SK-N-SH (cell line): ENCODE measurements around the gene STT3A. TPM values are rescaled to one million over a fixed set of nuclear protein-coding genes. Genes with fewer than 3 reads are reported as not detected.

Experiments used
- CTCF ChIA-PET: fragments of 300-600, 350-600 bp; formaldehyde crosslinking; extraction: SDS; loops from one replicate; lab custom pipeline; 2021; lab: Yijun Ruan, JAX
- POLR2A ChIA-PET: fragments of 350-600 bp; sonication (Branson Sonifier 250); formaldehyde crosslinking; extraction: SDS; loops from one replicate; lab custom pipeline; 2020; ENCODE audit warnings: antibody characterized with exemption, inconsistent platforms; lab: Yijun Ruan, JAX
- DNase-seq: peaks from one replicate; pipeline ENCODE4 v3.0.0; 2012
- H2AFZ ChIP-seq: fragments of 200-600 bp; sonication (generic); 2 replicates; pipeline ENCODE4 v1.8.1; 2016; ENCODE audit warnings: antibody characterized with exemption, mild to moderate bottlenecking, low read depth
- H3F3A ChIP-seq: fragments of 200-600 bp; sonication (generic); replicated peaks from 2 replicates; pipeline ENCODE3; 2016; ENCODE audit warnings: antibody characterized with exemption, mild to moderate bottlenecking; ENCODE audit not compliant: insufficient read depth
- H3K27ac ChIP-seq, 2 experiments: fragments of 200-500 bp in 1 of 2; fragments of 200-600 bp in 1 of 2; sonication (Bioruptor generic) in 1 of 2; sonication (generic), shearing (Covaris generic) in 1 of 2; 2 replicates each; pipeline versions ENCODE4 v1.5.1 to v1.6.1; 2014 to 2016; ENCODE audit warnings: low read depth in 2 of 2, inconsistent platforms in 1 of 2, low read length in 1 of 2, mild to moderate bottlenecking in 1 of 2, mixed read lengths in 1 of 2
- H3K27me3 ChIP-seq: fragments of 200-600 bp; sonication (generic), shearing (Covaris generic); 2 replicates; pipeline ENCODE4 v1.6.1; 2016; ENCODE audit warnings: mixed run types; ENCODE audit not compliant: insufficient read depth
- H3K36me3 ChIP-seq, 2 experiments: fragments of 200-500 bp in 1 of 2; fragments of 200-600 bp in 1 of 2; sonication (Bioruptor generic) in 1 of 2; sonication (generic) in 1 of 2; replicated peaks in 1 of 2; 2 replicates each; pipeline versions ENCODE3 to v1.5.1; 2014 to 2016; ENCODE audit warnings: low read length in 1 of 2, mild to moderate bottlenecking in 1 of 2; ENCODE audit not compliant: insufficient read depth in 2 of 2, control insufficient read depth in 1 of 2
- H3K4me1 ChIP-seq, 2 experiments: fragments of 200-500 bp in 1 of 2; fragments of 200-600 bp in 1 of 2; sonication (Bioruptor generic) in 1 of 2; sonication (generic), shearing (Covaris generic) in 1 of 2; 2 replicates each; pipeline versions ENCODE4 v1.5.1 to v1.6.1; 2014 to 2016; ENCODE audit warnings: low read depth in 1 of 2, low read length in 1 of 2, mixed run types in 1 of 2; ENCODE audit not compliant: insufficient read depth in 2 of 2, control insufficient read depth in 1 of 2
- H3K4me2 ChIP-seq: fragments of 200-600 bp; sonication (generic), shearing (Covaris generic); 2 replicates; pipeline ENCODE4 v1.6.1; 2017; ENCODE audit warnings: mixed run types
- H3K4me3 ChIP-seq, 2 experiments: fragments of 200-500 bp in 1 of 2; fragments of 200-600 bp in 1 of 2; sonication (Bioruptor generic) in 1 of 2; sonication (generic), shearing (Covaris generic) in 1 of 2; 2 replicates each; pipeline versions ENCODE4 v1.5.1 to v1.8.1; 2014 to 2016; ENCODE audit warnings: low read depth in 2 of 2, inconsistent platforms in 1 of 2, low read length in 1 of 2, mild to moderate bottlenecking in 1 of 2, mixed read lengths in 1 of 2, moderate library complexity in 1 of 2
- H3K79me2 ChIP-seq: fragments of 200-600 bp; sonication (generic); 2 replicates; pipeline ENCODE4 v1.8.1; 2017; ENCODE audit warnings: mild to moderate bottlenecking; ENCODE audit not compliant: insufficient read depth
- H3K9ac ChIP-seq: fragments of 200-600 bp; sonication (generic); 2 replicates; pipeline ENCODE4 v1.6.1; 2017; ENCODE audit warnings: mixed run types
- H3K9me2 ChIP-seq: fragments of 200-600 bp; sonication (generic); 2 replicates; pipeline ENCODE4 v1.6.1; 2017; ENCODE audit warnings: mixed run types
- H3K9me3 ChIP-seq: fragments of 200-600 bp; sonication (generic); 2 replicates; pipeline ENCODE4 v1.6.1; 2017; ENCODE audit warnings: mixed run types, mild to moderate bottlenecking, moderate library complexity
- H4K20me1 ChIP-seq: fragments of 200-600 bp; sonication (generic); 2 replicates; pipeline ENCODE4 v1.6.1; 2017; ENCODE audit warnings: mild to moderate bottlenecking, mixed run types; ENCODE audit not compliant: insufficient read depth
- CHD2 ChIP-seq: fragments of 150-350 bp; IDR thresholded peaks from 2 replicates; pipeline ENCODE4 v1.6.1; 2018; ENCODE audit warnings: low read length; ENCODE audit not compliant: partially characterized antibody
- ELF1 ChIP-seq: IDR thresholded peaks from 2 replicates; pipeline ENCODE4 v1.4.0; 2012
- EP300 ChIP-seq, 2 experiments: IDR thresholded peaks; 2 replicates each; pipeline versions ENCODE4 v1.4.0 to v1.6.1; 2012; ENCODE audit warnings: borderline replicate concordance in 1 of 2, low read depth in 1 of 2, low read length in 1 of 2
- EZH2phosphoT487 ChIP-seq: fragments of 200-600 bp; sonication (generic); IDR thresholded peaks from 2 replicates; pipeline ENCODE4 v1.6.1; 2017; ENCODE audit warnings: low read depth, mixed run types, mild to moderate bottlenecking, antibody characterized with exemption, moderate library complexity, borderline replicate concordance
- FOSL2 ChIP-seq: IDR thresholded peaks from 2 replicates; pipeline ENCODE4 v1.4.0; 2012; ENCODE audit warnings: low read depth, mild to moderate bottlenecking, moderate library complexity, borderline replicate concordance
- GABPA ChIP-seq: IDR thresholded peaks from 2 replicates; pipeline ENCODE4 v1.4.0; 2012; ENCODE audit warnings: low read depth, mild to moderate bottlenecking
- IRF3 ChIP-seq: fragments of 150-350 bp; IDR thresholded peaks from 2 replicates; pipeline ENCODE4 v1.6.1; 2016; ENCODE audit warnings: mild to moderate bottlenecking, low read depth, low read length
- JUND ChIP-seq: IDR thresholded peaks from 2 replicates; pipeline ENCODE4 v1.4.0; 2012
- MAX ChIP-seq: IDR thresholded peaks from 2 replicates; pipeline ENCODE4 v1.4.0; 2012; ENCODE audit warnings: low read depth
- MEF2A ChIP-seq: IDR thresholded peaks from 2 replicates; pipeline ENCODE4 v1.4.0; 2012; ENCODE audit warnings: low read depth, borderline replicate concordance
- NRF1 ChIP-seq: IDR thresholded peaks from 2 replicates; pipeline ENCODE4 v1.6.1; 2012; ENCODE audit warnings: low read depth, mild to moderate bottlenecking, low read length
- PBX3 ChIP-seq: IDR thresholded peaks from 2 replicates; pipeline ENCODE4; 2012
- REST ChIP-seq: IDR thresholded peaks from 2 replicates; pipeline ENCODE4 v1.6.1; 2012; ENCODE audit warnings: mild to moderate bottlenecking, low read depth, low read length, moderate library complexity
- SIN3A ChIP-seq: IDR thresholded peaks from 2 replicates; pipeline ENCODE4 v1.6.1; 2012; ENCODE audit warnings: low read depth, mild to moderate bottlenecking, low read length, moderate library complexity, borderline replicate concordance
- WGBS: methylation state at CpG from one replicate; pipeline ENCODE4 v1.1.6; 2017; ENCODE audit warnings: low lambda C conversion rate; 5-methylcytosine and 5-hydroxymethylcytosine counted together
- polyA plus RNA-seq, 3 experiments: library from polyadenylated mRNA; depleted of rRNA; stranded (reverse); fragments of >200 nt; gene quantifications; 2 replicates each; pipeline ENCODE4 v1.2.3, GENCODE V29; 2012

Gene STT3A
- polyA plus RNA-seq, 1 of the 3 experiments (the other 2 are of a cell fraction): 101 TPM

GRCh38 chr11:125623064-125623463, 30.4 kb downstream of the STT3A start:
- DNase-seq: no peak
- H3K4me2 ChIP-seq: no peak overlapping the region
- peaks cover 24% of the 10 kb centered on the region for H3K79me2 ChIP-seq
- no peak overlapping the region for H2AFZ ChIP-seq
- ChIA-PET CTCF (interaction anchor here (1.1 kb wide), 1 partner anchor 15 kb away, joined by 3 read pairs; no protein-coding TSS in a partner anchor), POLR2A (interaction anchor here (0.6 to 3.8 kb wide), 2 partner anchors 31 to 170 kb away, joined by 3 to 13 read pairs; partner anchors contain the start of gene STT3A)
- H3K4me1 ChIP-seq: peaks cover 4 to 9% of the 10 kb centered on the region in 2 experiments; a peak in 3 of 4 replicates
- WGBS: 100% methylated on average over 1 of the region's 1 CpG
- 0 out of 4 replicates have a peak overlapping the region, but pooled peaks of 1 of the 2 experiments have one; percentile 3 for H3K27ac ChIP-seq
- H3F3A ChIP-seq: peaks cover 63% of the 10 kb centered on the region
- no peaks in the 10 kb centered on the region for H3K9me3 ChIP-seq
- no peak overlapping the region for H3K9ac ChIP-seq
- peaks cover 37 to 52% of the 10 kb centered on the region in 2 experiments for H3K36me3 ChIP-seq
- H3K27me3 ChIP-seq: no peaks in the 10 kb centered on the region
- no peak overlapping the region for H3K4me3 ChIP-seq
- H3K9me2 ChIP-seq: no peaks in the 10 kb centered on the region
- no peaks in the 10 kb centered on the region for H4K20me1 ChIP-seq
- no peak for TF ChIP-seq JUND
- no peak for TF ChIP-seq IRF3
- no peak for TF ChIP-seq NRF1
- no peak for TF ChIP-seq SIN3A
- no peak for TF ChIP-seq REST
- TF ChIP-seq EZH2phosphoT487: no peak
- no peak for TF ChIP-seq CHD2
- TF ChIP-seq ELF1: no peak
- TF ChIP-seq GABPA: no peak
- TF ChIP-seq FOSL2: no peak

- Histone ChIP-seq H3K4me3 (peak within 1 kb of the TSS; percentile 77 to 79), H2AFZ (peak within 1 kb of the TSS; percentile 80), H3K4me2 (peak within 1 kb of the TSS; percentile 88), H3K27ac (peak within 1 kb of the TSS; percentile 92 to 97), H4K20me1 (no peaks in the 10 kb centered on the region), H3F3A (peaks cover 57% of the 10 kb centered on the region), H3K9ac (peak within 1 kb of the TSS; percentile 78), H3K9me2 (no peaks in the 10 kb centered on the region), H3K27me3 (no peaks in the 10 kb centered on the region), H3K36me3 (peaks cover 27 to 40% of the 10 kb centered on the region in 2 experiments), H3K9me3 (no peaks in the 10 kb centered on the region), H3K79me2 (peaks cover 36% of the 10 kb centered on the region), H3K4me1 (peaks cover 4 to 11% of the 10 kb centered on the region in 2 experiments; a peak in 3 of 4 replicates)
- 80% methylated on average over 9 of the region's 9 CpGs for WGBS
- TF ChIP-seq EP300 (IDR thresholded peaks at IDR 0.05; ENCODE audit: borderline replicate concordance in 1 of 2, low read depth in 1 of 2, low read length in 1 of 2) (no peak), PBX3 (no peak), MEF2A (no peak), CHD2 (no peak), MAX (no peak)
- DNase-seq: no peak
- CTCF ChIA-PET: interaction anchor here (1.9 to 2.0 kb wide), 2 partner anchors 55 to 250 kb away, joined by 5 to 8 read pairs; partner anchors contain the start of gene EI24
- POLR2A ChIA-PET: interaction anchor here (0.6 to 3.8 kb wide), 2 partner anchors 32 to 112 kb away, joined by 4 to 13 read pairs; partner anchors contain the start of gene STT3A
Observed at GRCh38 chr11:125624756-125625213, 32.1 kb downstream of the STT3A start, which contains the start of gene CHEK1. Gene CHEK1 (plus strand): TSS chr11:125625163. CDS start chr11:125626769, 1,606 bp downstream.
